ENCODE data around the gene SLC47A2. TPM values are rescaled to one million over a fixed set of nuclear protein-coding genes. Genes with fewer than 3 reads are reported as not detected.

Gene SLC47A2
- total and polyA plus RNA-seq, 2 of the 13 experiments (the other 11 are each of a cell fraction or from before 2014, with no cell fraction given), result 0.04 TPM; not detected in 1

DNA sequence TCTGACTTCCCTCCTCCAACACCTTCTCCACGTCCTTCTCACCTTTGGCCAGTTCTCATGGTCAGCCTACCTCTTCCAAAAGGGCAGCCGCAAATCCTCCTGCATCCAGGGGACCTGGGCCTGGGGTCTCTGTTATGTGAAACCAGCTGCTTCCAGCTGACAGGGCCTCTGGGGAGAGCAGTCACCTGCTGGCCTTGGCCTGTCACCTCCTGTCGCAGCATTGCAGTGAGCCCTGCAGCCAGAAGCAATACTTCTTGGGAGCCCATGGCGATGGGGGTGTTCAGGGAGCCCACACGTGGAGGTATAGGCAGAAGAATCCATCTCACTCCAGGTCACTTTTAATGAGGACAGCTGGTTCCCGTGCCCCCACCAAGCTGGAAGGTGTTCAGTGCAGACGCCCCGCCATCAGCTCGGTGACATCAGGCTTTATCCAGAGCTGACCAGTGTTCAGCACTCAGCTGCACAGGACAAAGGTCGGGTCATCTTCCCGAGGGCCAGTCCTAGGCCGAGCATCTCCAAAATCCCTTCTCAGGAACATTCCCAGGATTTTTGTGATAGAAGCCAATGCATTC is 1.7 kb upstream of the SLC47A2 start:
- no peak for FAIRE-seq
- peak overlapping the region; percentile 49 for H3K4me2 ChIP-seq (ENCODE audit: low read depth, low read length)
- peak overlapping the region in 1 of 3 experiments; percentile 10; a peak in 1 of 6 replicates for H3K4me3 ChIP-seq (replicated peaks in 1 of 3; ENCODE audit: insufficient read depth in 1 of 3, low read depth in 2 of 3, low read length in 3 of 3)
- H3K9ac ChIP-seq (ENCODE audit: insufficient read depth, low read depth, low read length), result no peak overlapping the region
- peaks cover 71% of the 10 kb centered on the region for H3K4me1 ChIP-seq (ENCODE audit: insufficient read depth, low read length)
- H3K9me3 ChIP-seq (ENCODE audit: low read length), result no peaks in the 10 kb centered on the region
- in situ Hi-C loops (cut with HindIII; ENCODE audit: extremely low pct_ligation_motif_present, low pct_unique_long_range_greater_than_20kb), result loop anchor here (25.0 kb wide), 1 partner anchor 206 kb away; no protein-coding TSS in a partner anchor
- no peaks in the 10 kb centered on the region for H3K36me3 ChIP-seq (replicated peaks in 1 of 2; ENCODE audit: control insufficient read depth in 1 of 2, insufficient read depth in 2 of 2, low read length in 2 of 2)
- H2AFZ ChIP-seq (ENCODE audit: low read length), result no peak overlapping the region
- WGBS (ENCODE audit: low lambda C conversion rate), result 20% methylated on average over 4 of the region's 12 CpGs
- no peak overlapping the region for H3K27ac ChIP-seq (ENCODE audit: extremely low read length, insufficient read depth, low read length)
- no TSS peak for BruUV-seq (replicated peaks)
- no peaks in the 10 kb centered on the region for H3K79me2 ChIP-seq (ENCODE audit: insufficient read depth, low read length)
- ATAC-seq, result peak; percentile 38
- DNase-seq (ENCODE audit: low spot score), result no peak
- no peaks in the 10 kb centered on the region for H4K20me1 ChIP-seq (ENCODE audit: insufficient read depth, low read length)
- peaks cover 0 to 4% of the 10 kb centered on the region in 2 experiments; a peak in 2 of 5 replicates for H3K27me3 ChIP-seq (ENCODE audit: control insufficient read depth in 1 of 2, insufficient read depth in 2 of 2, low read length in 2 of 2)
- ChIA-PET POLR2A (interaction anchor here (1.0 to 2.6 kb wide), 10 partner anchors 10 to 186 kb away, joined by 3 to 17 read pairs (median 4); partner anchors contain the start of genes ALDH3A2 and SLC47A1), CTCF (ENCODE audit: low intra/inter-chr PET ratio, low total read pairs) (interaction anchor here (1.3 kb wide), 1 partner anchor 204 kb away, joined by 4 read pairs; no protein-coding TSS in a partner anchor)
- intact Hi-C loops (cut with micrococcal nuclease; ENCODE audit: unreplicated experiment), result loop anchor here (1.0 to 5.0 kb wide), 3 partner anchors 44 to 204 kb away; no protein-coding TSS in a partner anchor
- TF ChIP-seq NFE2L2 (IDR thresholded peaks at IDR 0.05; ENCODE audit: low read length) (no peak), NR2F6 (IDR thresholded peaks at IDR 0.05) (0 out of 2 replicates have a peak, but pooled peaks have one; percentile 7), NR2F6 (CRISPR knock-in tag; IDR thresholded peaks at IDR 0.05) (no peak), LCORL (IDR thresholded peaks at IDR 0.05) (no peak), LCORL (CRISPR knock-in tag; IDR thresholded peaks at IDR 0.05) (0 out of 2 replicates have a peak, but pooled peaks have one; percentile 29), ZSCAN31 (CRISPR knock-in tag; IDR thresholded peaks at IDR 0.05; ENCODE audit: low read depth) (0 out of 2 replicates have a peak, but pooled peaks have one; percentile 32), ZNF510 (CRISPR knock-in tag; IDR thresholded peaks at IDR 0.05; ENCODE audit: low read depth) (no peak), ZFX (CRISPR knock-in tag; IDR thresholded peaks at IDR 0.05; ENCODE audit: low read depth) (peak; percentile 53; the same call in 1 of the 2 replicates), SOX6 (IDR thresholded peaks at IDR 0.05) (no peak), SOX6 (CRISPR knock-in tag; IDR thresholded peaks at IDR 0.05) (no peak), PHF21A (CRISPR knock-in tag; IDR thresholded peaks at IDR 0.05) (no peak), ZMYM3 (CRISPR knock-in tag; IDR thresholded peaks at IDR 0.05) (no peak), TEAD3 (CRISPR knock-in tag; optimal IDR thresholded peaks at IDR 0.05; ENCODE audit: borderline replicate concordance) (no peak), ZNF253 (CRISPR knock-in tag; IDR thresholded peaks at IDR 0.05; ENCODE audit: borderline replicate concordance) (no peak), KLF12 (CRISPR knock-in tag; IDR thresholded peaks at IDR 0.05; ENCODE audit: borderline replicate concordance) (no peak), PCBP1 (IDR thresholded peaks at IDR 0.05; ENCODE audit: borderline replicate concordance, low read depth, low read length) (no peak), KDM5B (CRISPR knock-in tag; IDR thresholded peaks at IDR 0.05; ENCODE audit: borderline replicate concordance) (no peak), DPF2 (CRISPR knock-in tag; IDR thresholded peaks at IDR 0.05; ENCODE audit: borderline replicate concordance, low read depth) (no peak), ZNF569 (CRISPR knock-in tag; IDR thresholded peaks at IDR 0.05; ENCODE audit: borderline replicate concordance) (no peak)
- TF ChIP-seq, protein P1, sequence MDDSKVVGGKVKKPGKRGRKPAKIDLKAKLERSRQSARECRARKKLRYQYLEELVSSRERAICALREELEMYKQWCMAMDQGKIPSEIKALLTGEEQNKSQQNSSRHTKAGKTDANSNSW (CRISPR knock-in tag; IDR thresholded peaks at IDR 0.05; ENCODE audit: borderline replicate concordance), result no peak
- TF ChIP-seq, protein P2, sequence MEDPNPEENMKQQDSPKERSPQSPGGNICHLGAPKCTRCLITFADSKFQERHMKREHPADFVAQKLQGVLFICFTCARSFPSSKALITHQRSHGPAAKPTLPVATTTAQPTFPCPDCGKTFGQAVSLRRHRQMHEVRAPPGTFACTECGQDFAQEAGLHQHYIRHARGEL (CRISPR knock-in tag; IDR thresholded peaks at IDR 0.05), result no peak
- TF ChIP-seq, protein P3, sequence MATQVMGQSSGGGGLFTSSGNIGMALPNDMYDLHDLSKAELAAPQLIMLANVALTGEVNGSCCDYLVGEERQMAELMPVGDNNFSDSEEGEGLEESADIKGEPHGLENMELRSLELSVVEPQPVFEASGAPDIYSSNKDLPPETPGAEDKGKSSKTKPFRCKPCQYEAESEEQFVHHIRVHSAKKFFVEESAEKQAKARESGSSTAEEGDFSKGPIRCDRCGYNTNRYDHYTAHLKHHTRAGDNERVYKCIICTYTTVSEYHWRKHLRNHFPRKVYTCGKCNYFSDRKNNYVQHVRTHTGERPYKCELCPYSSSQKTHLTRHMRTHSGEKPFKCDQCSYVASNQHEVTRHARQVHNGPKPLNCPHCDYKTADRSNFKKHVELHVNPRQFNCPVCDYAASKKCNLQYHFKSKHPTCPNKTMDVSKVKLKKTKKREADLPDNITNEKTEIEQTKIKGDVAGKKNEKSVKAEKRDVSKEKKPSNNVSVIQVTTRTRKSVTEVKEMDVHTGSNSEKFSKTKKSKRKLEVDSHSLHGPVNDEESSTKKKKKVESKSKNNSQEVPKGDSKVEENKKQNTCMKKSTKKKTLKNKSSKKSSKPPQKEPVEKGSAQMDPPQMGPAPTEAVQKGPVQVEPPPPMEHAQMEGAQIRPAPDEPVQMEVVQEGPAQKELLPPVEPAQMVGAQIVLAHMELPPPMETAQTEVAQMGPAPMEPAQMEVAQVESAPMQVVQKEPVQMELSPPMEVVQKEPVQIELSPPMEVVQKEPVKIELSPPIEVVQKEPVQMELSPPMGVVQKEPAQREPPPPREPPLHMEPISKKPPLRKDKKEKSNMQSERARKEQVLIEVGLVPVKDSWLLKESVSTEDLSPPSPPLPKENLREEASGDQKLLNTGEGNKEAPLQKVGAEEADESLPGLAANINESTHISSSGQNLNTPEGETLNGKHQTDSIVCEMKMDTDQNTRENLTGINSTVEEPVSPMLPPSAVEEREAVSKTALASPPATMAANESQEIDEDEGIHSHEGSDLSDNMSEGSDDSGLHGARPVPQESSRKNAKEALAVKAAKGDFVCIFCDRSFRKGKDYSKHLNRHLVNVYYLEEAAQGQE (IDR thresholded peaks at IDR 0.05; ENCODE audit: borderline replicate concordance in 1 of 2, low read depth in 1 of 2, low read length in 2 of 2), result no peak
